HEK293T (cell line): Measurements from ENCODE around the gene TBC1D22A.

ENCODE experiments used
- CTCF ChIA-PET: fragments of 350-600 bp; formaldehyde crosslinking; extraction: SDS; loops from one replicate; lab custom pipeline; 2021; ENCODE audit warnings: antibody characterized with exemption, inconsistent platforms; lab: Yijun Ruan, JAX
- POLR2A ChIA-PET: fragments of 350-600 bp; formaldehyde crosslinking; extraction: SDS; loops from one replicate; lab custom pipeline; 2020; ENCODE audit warnings: antibody characterized with exemption, inconsistent platforms; lab: Yijun Ruan, JAX
- DNase-seq: peaks from one replicate; pipeline ENCODE4 v3.0.0; 2012; ENCODE audit warnings: mixed read lengths; ENCODE audit errors: extremely low spot score
- ARNT ChIP-seq: fragments of 450-650 bp; IDR thresholded peaks from 2 replicates; pipeline ENCODE4 v1.6.1; 2017; ENCODE audit warnings: mild to moderate bottlenecking
- BHLHE40 ChIP-seq: fragments of 450-650 bp; IDR thresholded peaks from 2 replicates; pipeline ENCODE4 v1.6.1; 2016; ENCODE audit warnings: mild to moderate bottlenecking, moderate library complexity, borderline replicate concordance
- CTBP1 ChIP-seq: fragments of 450-650 bp; IDR thresholded peaks from 2 replicates; pipeline ENCODE4 v1.6.1; 2016; ENCODE audit warnings: borderline replicate concordance
- ELF4 ChIP-seq: fragments of 450-650 bp; IDR thresholded peaks from 2 replicates; pipeline ENCODE4 v1.6.1; 2017; ENCODE audit warnings: antibody characterized with exemption
- FOXA1 ChIP-seq: fragments of 450-650 bp; IDR thresholded peaks from 2 replicates; pipeline ENCODE4 v1.6.1; 2016; ENCODE audit warnings: mild to moderate bottlenecking
- FOXK2 ChIP-seq: fragments of 450-650 bp; IDR thresholded peaks from 2 replicates; pipeline ENCODE4 v1.6.1; 2016; ENCODE audit warnings: mild to moderate bottlenecking
- FOXM1 ChIP-seq: fragments of 450-650 bp; IDR thresholded peaks from 2 replicates; pipeline ENCODE4 v1.6.1; 2017; ENCODE audit warnings: mild to moderate bottlenecking, borderline replicate concordance
- HDGF ChIP-seq: fragments of 450-650 bp; IDR thresholded peaks from 2 replicates; pipeline ENCODE4 v1.6.1; 2017; ENCODE audit warnings: antibody characterized with exemption, borderline replicate concordance
- L3MBTL2 ChIP-seq: fragments of 450-650 bp; conservative IDR thresholded peaks from 2 replicates; pipeline ENCODE4 v1.6.1; 2016; ENCODE audit warnings: mild to moderate bottlenecking
- LEF1 ChIP-seq: fragments of 450-650 bp; IDR thresholded peaks from 2 replicates; pipeline ENCODE4 v1.6.1; 2017; ENCODE audit warnings: mild to moderate bottlenecking, borderline replicate concordance
- NFRKB ChIP-seq: fragments of 450-650 bp; IDR thresholded peaks from 2 replicates; pipeline ENCODE4 v1.6.1; 2016; ENCODE audit warnings: mild to moderate bottlenecking, moderate library complexity
- PKNOX1 ChIP-seq: fragments of 450-650 bp; IDR thresholded peaks from 2 replicates; pipeline ENCODE4 v1.6.1; 2016
- SP1 ChIP-seq: fragments of 450-650 bp; IDR thresholded peaks from 2 replicates; pipeline ENCODE4 v1.6.1; 2017
- SUZ12 ChIP-seq: fragments of 450-650 bp; IDR thresholded peaks from 2 replicates; pipeline ENCODE4 v1.6.1; 2016; ENCODE audit warnings: mild to moderate bottlenecking
- TARDBP ChIP-seq: fragments of 450-650 bp; IDR thresholded peaks from 2 replicates; pipeline ENCODE4 v1.6.1; 2016
- ZNF384 ChIP-seq: fragments of 450-650 bp; IDR thresholded peaks from 2 replicates; pipeline ENCODE4 v1.6.1; 2016

The TBC1D22A gene

GRCh38 chr22:46739094-46739870, 23.2 kb upstream of the TBC1D22A start:
- TF ChIP-seq ZNF384 (no peak), SP1 (no peak), NFRKB (no peak), BHLHE40 (no peak), L3MBTL2 (no peak), FOXM1 (no peak), PKNOX1 (no peak), FOXA1 (no peak), TARDBP (no peak), SUZ12 (no peak), HDGF (no peak), CTBP1 (no peak), LEF1 (no peak), ELF4 (no peak), ARNT (no peak), FOXK2 (no peak)
- no peak for DNase-seq
- POLR2A ChIA-PET = interaction anchor here (1.0 to 2.6 kb wide), 3 partner anchors 12 to 24 kb away, joined by 5 to 13 read pairs (median 8); partner anchors contain the start of gene TBC1D22A
- CTCF ChIA-PET = no interaction called here

GRCh38 chr22:46740910-46741780, 21.3 kb upstream of the TBC1D22A start:
- CTCF ChIA-PET = no interaction called here
- TF ChIP-seq NFRKB (no peak), BHLHE40 (no peak), TARDBP (no peak), CTBP1 (no peak)
- DNase-seq = no peak
- POLR2A ChIA-PET = interaction anchor here (1.1 to 2.6 kb wide), 2 partner anchors 15 to 22 kb away, joined by 4 to 13 read pairs; partner anchors contain the start of gene TBC1D22A

GRCh38 chr22:46741974-46742519, 20.4 kb upstream of the TBC1D22A start:
- DNase-seq = no peak
- ChIA-PET CTCF (interaction anchor here (0.7 kb wide), 1 partner anchor 936 kb away, joined by 3 read pairs; no protein-coding TSS in a partner anchor), POLR2A (interaction anchor here (1.1 to 2.6 kb wide), 3 partner anchors 14 to 21 kb away, joined by 4 to 13 read pairs (median 7); partner anchors contain the start of gene TBC1D22A)
- no peak for TF ChIP-seq CTBP1
- no peak for TF ChIP-seq LEF1
- no peak for TF ChIP-seq HDGF
- TF ChIP-seq TARDBP = no peak
- TF ChIP-seq FOXA1 = no peak
- no peak for TF ChIP-seq PKNOX1
- no peak for TF ChIP-seq L3MBTL2
- TF ChIP-seq ZNF384 = no peak
- no peak for TF ChIP-seq ARNT
- TF ChIP-seq FOXM1 = no peak
- no peak for TF ChIP-seq NFRKB
- no peak for TF ChIP-seq FOXK2
- no peak for TF ChIP-seq ELF4

- TF ChIP-seq ZNF384 (no peak), FOXK2 (no peak), TARDBP (no peak), CTBP1 (no peak), FOXA1 (no peak), BHLHE40 (no peak), SUZ12 (no peak), LEF1 (no peak)
- ChIA-PET POLR2A (interaction anchor here (1.1 to 1.5 kb wide), 2 partner anchors 14 to 20 kb away, joined by 4 to 7 read pairs; partner anchors contain the start of gene TBC1D22A), CTCF (interaction anchor here (0.6 to 0.7 kb wide), 2 partner anchors 179 to 936 kb away, joined by 3 to 6 read pairs; no protein-coding TSS in a partner anchor)
- DNase-seq = no peak
Measured at GRCh38 chr22:46742576-46743221, 19.8 kb upstream of the TBC1D22A start.

GRCh38 chr22:46744581-46744980, 17.9 kb upstream of the TBC1D22A start:
- POLR2A ChIA-PET = no interaction called here
- no peak for DNase-seq
- TF ChIP-seq CTBP1 (no peak), ARNT (no peak), SUZ12 (no peak), FOXA1 (no peak), SP1 (no peak), TARDBP (no peak), LEF1 (no peak), HDGF (no peak), ELF4 (no peak), L3MBTL2 (no peak), BHLHE40 (no peak), PKNOX1 (no peak), ZNF384 (no peak), FOXK2 (no peak), FOXM1 (no peak), NFRKB (no peak)
- CTCF ChIA-PET = no interaction called here
